Mesodermal cell (in vitro differentiated cells): ENCODE measurements around the gene DNAJB1.
A peak's percentile ranks its signal among the peaks of the same experiment; 100 is the strongest.
"Not testable (repeated sequence)": the region's sequence is repeated elsewhere in the genome, so short reads cannot be mapped to it uniquely, and the experiment has no call there.

ENCODE experiments used
- H3K27ac ChIP-seq: 2 replicates; pipeline ENCODE4 v1.7.0; 2013; ENCODE audit warnings: mild to moderate bottlenecking, low read depth, low read length, moderate library complexity; ENCODE audit not compliant: severe bottlenecking
- H3K36me3 ChIP-seq: 2 replicates; pipeline ENCODE4 v1.7.1; 2013; ENCODE audit warnings: mild to moderate bottlenecking, low read length, moderate library complexity; ENCODE audit not compliant: control insufficient read depth, insufficient read depth
- H3K4me1 ChIP-seq: one replicate; pipeline ENCODE4 v1.7.1; 2013; ENCODE audit warnings: mild to moderate bottlenecking, low read length; ENCODE audit not compliant: insufficient read depth, control insufficient read depth, poor library complexity, severe bottlenecking
- H3K4me3 ChIP-seq: 2 replicates; pipeline ENCODE4 v1.7.0; 2013; ENCODE audit warnings: low read length, control low read depth, mild to moderate bottlenecking; ENCODE audit not compliant: insufficient read depth, poor library complexity, severe bottlenecking; ENCODE audit errors: extremely low read depth
- H3K9me3 ChIP-seq: 2 replicates; pipeline ENCODE4 v1.7.1; 2013; ENCODE audit warnings: mild to moderate bottlenecking, low read length, moderate library complexity; ENCODE audit not compliant: control insufficient read depth
- WGBS, 2 experiments: methylation state at CpG; one replicate each; pipeline ENCODE4 v1.1.5; 2013; ENCODE audit warnings: missing lambda C conversion rate in 2 of 2; ENCODE audit not compliant: insufficient coverage in 2 of 2; 5-methylcytosine and 5-hydroxymethylcytosine counted together

The DNAJB1 gene

DNA sequence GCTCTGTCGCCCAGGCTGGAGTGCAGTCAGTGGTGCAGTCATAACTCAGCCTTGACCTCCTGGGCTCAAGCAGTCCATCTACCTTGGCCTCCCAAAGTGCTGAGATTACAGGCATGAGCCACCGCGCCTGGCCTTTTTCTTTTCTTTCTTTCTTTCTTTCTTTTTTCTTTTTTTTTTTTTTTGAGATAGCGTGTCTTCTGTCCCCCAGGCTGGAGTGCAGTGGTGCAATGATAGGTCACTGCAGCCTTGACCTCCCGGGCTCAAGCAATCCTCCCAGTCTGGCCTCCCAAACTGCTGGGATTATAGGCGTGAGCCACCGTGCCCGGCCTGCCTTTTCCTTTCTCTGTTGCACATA is 33.8 kb upstream of the DNAJB1 start:
- H3K4me1 ChIP-seq = peaks cover 12% of the 10 kb centered on the region
- H3K27ac ChIP-seq, H3K4me3 ChIP-seq, H3K9me3 ChIP-seq: not testable (repeated sequence)
- 89 to 100% methylated on average over 2 to 3 of the region's 8 CpGs for WGBS, 2 experiments
- H3K36me3 ChIP-seq = peaks cover 24% of the 10 kb centered on the region

DNA sequence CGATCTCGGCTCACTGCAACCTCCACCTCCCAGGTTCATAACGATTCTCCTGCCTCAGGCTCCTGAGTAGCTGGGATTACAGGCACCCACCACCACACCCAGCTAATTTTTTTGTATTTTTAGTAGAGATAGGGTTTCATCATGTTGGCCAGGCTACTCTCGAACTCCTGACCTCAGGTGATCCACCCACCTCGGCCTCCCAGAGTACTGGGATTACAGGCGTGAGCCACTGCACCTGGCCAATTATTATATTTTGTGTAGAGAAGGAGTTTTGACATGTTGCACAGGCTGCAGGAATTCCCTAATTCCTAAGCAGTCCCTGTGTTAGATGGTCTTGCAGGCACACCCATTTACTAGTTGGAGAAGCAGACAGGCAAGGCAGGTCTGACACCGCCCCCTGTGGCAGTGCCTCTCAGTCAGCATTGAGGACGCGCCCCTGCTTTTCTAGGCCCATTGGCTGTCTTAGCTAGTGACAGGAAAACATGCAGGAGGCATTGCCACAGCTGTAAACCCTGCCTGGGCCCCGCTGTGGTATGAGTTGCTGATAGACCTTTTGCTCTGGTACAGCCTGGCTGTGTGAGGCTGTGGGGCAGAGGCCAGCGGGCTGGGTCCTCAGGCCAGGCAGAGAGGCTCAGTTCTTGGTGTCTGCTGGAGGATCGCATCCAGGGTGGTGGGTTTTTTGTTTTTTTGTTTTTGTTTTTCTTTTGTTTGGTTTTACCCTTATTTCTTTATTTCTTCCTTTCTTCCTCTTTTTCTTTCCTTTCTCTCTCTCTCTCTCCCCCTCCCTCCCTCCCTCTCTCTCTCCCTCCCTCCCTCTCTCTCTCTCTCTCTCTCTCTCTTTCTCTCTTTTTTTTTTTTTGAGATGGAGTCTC is 33.2 kb upstream of the DNAJB1 start:
- Histone ChIP-seq H3K4me1 (peaks cover 12% of the 10 kb centered on the region), H3K36me3 (peaks cover 30% of the 10 kb centered on the region)
- H3K9me3 ChIP-seq, H3K27ac ChIP-seq, H3K4me3 ChIP-seq: not testable (repeated sequence)
- WGBS, 2 experiments = 55 to 70% methylated on average over 7 to 10 of the region's 12 CpGs

- Histone ChIP-seq H3K4me1 (peaks cover 7% of the 10 kb centered on the region), H3K36me3 (peaks cover 35% of the 10 kb centered on the region), H3K9me3 (no peaks in the 10 kb centered on the region), H3K27ac (no peak overlapping the region), H3K4me3 (no peak overlapping the region)
- WGBS, 2 experiments = 89 to 94% methylated on average over 13 to 15 of the region's 15 CpGs
Measured at GRCh38 chr19:14550201-14550754, 32.1 kb upstream of the DNAJB1 start.

GRCh38 chr19:14545716-14546082 is 27.5 kb upstream of the DNAJB1 start:
- 89 to 91% methylated on average over 9 of the region's 9 CpGs for WGBS, 2 experiments

DNA sequence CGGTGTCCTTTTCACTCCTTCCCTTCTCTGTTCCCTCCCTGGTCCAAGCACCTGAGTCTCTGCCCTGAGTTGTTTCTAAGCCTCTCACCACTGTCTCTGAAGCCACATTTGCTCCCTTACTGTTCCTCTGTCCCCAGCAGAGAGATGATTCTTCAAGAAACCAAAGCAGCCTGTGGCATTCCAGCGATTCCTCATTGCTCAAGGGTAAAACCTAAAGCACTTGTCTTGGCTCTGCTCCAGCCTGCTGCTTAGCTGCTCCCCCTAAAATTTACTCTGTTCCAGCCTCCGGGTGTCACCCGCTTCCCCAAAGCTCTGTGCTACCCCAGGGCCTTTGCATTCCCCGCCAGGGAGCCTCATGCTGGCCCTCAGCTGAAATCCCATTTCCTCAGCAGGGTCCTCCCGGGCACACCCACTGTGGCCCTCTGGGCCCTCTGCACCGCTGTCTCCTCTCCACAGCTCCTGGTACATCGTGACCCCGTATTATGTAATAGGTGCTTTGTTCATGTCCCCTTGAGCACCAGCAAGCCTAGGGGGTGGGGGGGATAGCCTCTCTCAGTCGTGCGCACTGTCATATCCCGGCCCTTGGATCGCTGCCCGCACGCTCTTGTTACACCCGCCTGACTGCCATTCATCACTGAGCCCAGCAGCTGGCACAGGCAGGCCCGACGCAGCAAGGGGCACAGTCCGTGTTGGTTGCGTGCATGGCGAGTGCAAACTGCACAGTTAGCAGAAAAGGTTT is 26.9 kb upstream of the DNAJB1 start:
- no peak overlapping the region for H3K27ac ChIP-seq
- peaks cover 31% of the 10 kb centered on the region for H3K36me3 ChIP-seq
- 96% methylated on average over 19 to 20 of the region's 21 CpGs for WGBS, 2 experiments
- H3K4me1 ChIP-seq = peaks cover 14% of the 10 kb centered on the region
- H3K9me3 ChIP-seq = no peaks in the 10 kb centered on the region
- H3K4me3 ChIP-seq = no peak overlapping the region

More at GRCh38 chr19:14545716-14546082, 27.5 kb upstream of the DNAJB1 start:
- Histone ChIP-seq H3K9me3 (no peaks in the 10 kb centered on the region), H3K27ac (no peak overlapping the region), H3K4me3 (no peak overlapping the region), H3K4me1 (peaks cover 14% of the 10 kb centered on the region), H3K36me3 (peaks cover 34% of the 10 kb centered on the region)

DNA sequence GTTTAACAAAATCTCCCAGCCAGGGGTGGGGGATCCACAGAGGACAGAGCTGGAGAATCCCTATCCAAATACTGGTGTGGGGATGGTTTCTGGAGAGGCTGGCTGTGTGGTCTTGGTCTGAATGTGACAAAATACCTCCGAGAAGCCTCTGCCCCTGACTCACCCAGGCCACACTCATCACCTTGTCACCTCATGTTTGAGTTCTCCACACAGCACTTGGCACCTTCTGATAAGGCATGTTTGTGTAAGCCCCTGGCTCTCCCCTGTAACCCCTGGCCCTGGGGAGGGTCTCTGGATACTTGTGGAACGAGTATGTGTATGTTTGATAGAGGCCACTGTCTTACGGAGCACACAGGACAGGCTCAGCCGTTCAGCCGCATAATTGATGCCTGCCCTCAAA is 25.9 kb upstream of the DNAJB1 start:
- no peak overlapping the region for H3K4me3 ChIP-seq
- H3K9me3 ChIP-seq = no peaks in the 10 kb centered on the region
- H3K36me3 ChIP-seq = peaks cover 31% of the 10 kb centered on the region
- H3K27ac ChIP-seq = no peak overlapping the region
- peaks cover 14% of the 10 kb centered on the region for H3K4me1 ChIP-seq
- WGBS, 2 experiments = 91 to 95% methylated on average over 4 of the region's 5 CpGs

- Histone ChIP-seq H3K27ac (peak overlapping the region; percentile 59), H3K9me3 (no peaks in the 10 kb centered on the region), H3K4me3 (no peak overlapping the region), H3K36me3 (peaks cover 24% of the 10 kb centered on the region), H3K4me1 (peaks cover 14% of the 10 kb centered on the region)
- 67 to 70% methylated on average over 6 to 7 of the region's 7 CpGs for WGBS, 2 experiments
Measured at GRCh38 chr19:14542711-14543328, 24.6 kb upstream of the DNAJB1 start.

DNA sequence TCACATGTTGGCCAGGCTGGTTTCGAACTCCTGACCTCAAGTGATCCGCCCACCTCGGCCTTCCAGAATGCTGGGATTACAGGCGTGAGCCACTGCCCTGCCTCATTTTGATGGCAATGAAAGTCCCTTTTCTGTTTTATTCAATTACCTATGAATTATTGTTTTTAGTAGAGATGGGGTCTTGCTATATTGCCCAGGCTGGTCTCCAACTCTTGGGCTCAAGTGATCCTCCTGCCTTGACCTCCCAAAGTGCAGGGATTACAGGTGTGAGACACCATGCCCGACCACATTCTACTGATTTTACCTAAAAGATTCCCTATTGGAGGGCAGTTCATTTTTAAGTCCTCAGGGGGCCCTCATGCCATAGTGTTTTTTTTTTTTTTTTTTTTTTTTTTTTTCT is 23.8 kb upstream of the DNAJB1 start:
- peaks cover 24% of the 10 kb centered on the region for H3K36me3 ChIP-seq
- 94 to 100% methylated on average over 2 to 3 of the region's 5 CpGs for WGBS, 2 experiments
- H3K4me1 ChIP-seq = peaks cover 14% of the 10 kb centered on the region
- H3K27ac ChIP-seq, H3K9me3 ChIP-seq, H3K4me3 ChIP-seq: not testable (repeated sequence)

DNA sequence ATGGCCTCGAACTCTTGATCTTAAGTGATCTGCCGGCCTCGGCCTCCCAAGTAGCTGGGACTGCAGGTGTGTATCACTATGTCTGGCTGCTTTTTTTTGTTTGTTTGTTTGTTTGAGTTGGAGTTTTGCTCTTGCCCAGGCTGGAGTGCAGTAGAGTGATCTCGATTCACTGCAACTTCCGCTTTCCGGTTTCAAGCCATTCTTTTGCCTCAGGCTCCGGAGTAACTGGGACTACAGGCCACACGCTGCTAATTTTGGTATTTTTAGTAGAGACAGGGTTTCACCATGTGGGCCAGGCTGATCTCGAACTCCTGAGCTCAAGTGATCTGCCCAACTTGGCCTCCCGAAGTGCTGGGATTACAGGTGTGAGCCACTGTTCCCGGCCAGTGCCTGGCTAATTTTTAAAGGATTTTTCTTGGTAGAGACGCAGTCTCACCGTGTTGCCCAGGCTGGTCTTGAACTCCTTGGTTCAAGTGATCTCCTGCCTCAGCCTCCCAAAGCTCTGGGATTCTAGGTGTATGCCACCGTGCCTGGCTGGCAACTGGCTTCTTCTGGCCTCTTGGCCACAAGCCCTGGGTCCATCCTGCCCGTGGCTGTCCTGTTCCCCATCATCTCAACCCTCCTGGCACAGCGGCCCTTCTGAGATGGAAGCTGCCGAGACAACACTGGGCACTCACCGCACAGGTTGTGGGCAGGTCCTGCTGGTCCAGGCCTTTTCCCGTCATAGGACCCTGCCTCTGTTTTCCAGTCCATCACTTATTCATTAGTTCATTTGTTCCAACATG is 22.7 kb upstream of the DNAJB1 start:
- no peaks in the 10 kb centered on the region for H3K9me3 ChIP-seq

More for the DNA sequence above, 22.7 kb upstream of the DNAJB1 start:
- H3K4me1 ChIP-seq = peaks cover 18% of the 10 kb centered on the region
- H3K4me3 ChIP-seq = no peak overlapping the region
- peaks cover 15% of the 10 kb centered on the region for H3K36me3 ChIP-seq
- H3K27ac ChIP-seq = no peak overlapping the region
- 96 to 97% methylated on average over 17 to 19 of the region's 19 CpGs for WGBS, 2 experiments
